Activated naive CD4-positive, alpha-beta T cell treated with anti-CD3 and anti-CD28 coated beads, Interleukin-2, amount 10 ng/mL, durations not matched to agents 7 days and 5 days (primary cell): ENCODE data around the gene SMG7.

ENCODE experiments used
- CTCF ChIA-PET: fragments of 350-600 bp; sonication (Branson Sonifier 250); formaldehyde crosslinking; loops from one replicate; lab custom pipeline; 2021; ENCODE audit warnings: antibody characterized with exemption; lab: Charles Lee
- DNase-seq: peaks from one replicate; pipeline ENCODE4 v3.0.0-alpha.2; 2020
- H3K27ac Mint-ChIP-seq: one replicate; pipeline ENCODE4 v1.8.0; 2021; ENCODE audit warnings: mild to moderate bottlenecking, moderate library complexity, mixed read lengths
- H3K27me3 Mint-ChIP-seq: one replicate; pipeline ENCODE4 v1.8.0; 2021; ENCODE audit warnings: mild to moderate bottlenecking, mixed read lengths
- H3K36me3 Mint-ChIP-seq: one replicate; pipeline ENCODE4 v1.8.0; 2021; ENCODE audit warnings: mixed read lengths
- H3K4me1 Mint-ChIP-seq: one replicate; pipeline ENCODE4 v1.8.0; 2021; ENCODE audit warnings: mixed read lengths
- H3K4me3 Mint-ChIP-seq: one replicate; pipeline ENCODE4 v1.8.0; 2021; ENCODE audit warnings: mild to moderate bottlenecking, moderate library complexity, mixed read lengths
- H3K9me3 Mint-ChIP-seq: one replicate; pipeline ENCODE4 v1.8.0; 2021; ENCODE audit warnings: mixed read lengths

SMG7 gene

GRCh38 chr1:183551924-183552323 lies 79.6 kb downstream of the SMG7 start:
- Mint-ChIP-seq H3K36me3 (peaks cover 55% of the 10 kb centered on the region), H3K27me3 (no peaks in the 10 kb centered on the region), H3K4me3 (no peak overlapping the region), H3K27ac (no peak overlapping the region), H3K9me3 (no peaks in the 10 kb centered on the region), H3K4me1 (no peaks in the 10 kb centered on the region)
- CTCF ChIA-PET: interaction anchor here (1.4 kb wide), 1 partner anchor 14 kb away, joined by 3 read pairs; no protein-coding TSS in a partner anchor
- DNase-seq: no peak

GRCh38 chr1:183552441-183552840 lies 80.1 kb downstream of the SMG7 start:
- Mint-ChIP-seq H3K4me3 (no peak overlapping the region), H3K36me3 (peaks cover 53% of the 10 kb centered on the region), H3K27me3 (no peaks in the 10 kb centered on the region), H3K4me1 (no peaks in the 10 kb centered on the region), H3K27ac (no peak overlapping the region), H3K9me3 (no peaks in the 10 kb centered on the region)
- DNase-seq: no peak
- CTCF ChIA-PET: interaction anchor here (1.4 kb wide), 1 partner anchor 14 kb away, joined by 3 read pairs; no protein-coding TSS in a partner anchor

DNA sequence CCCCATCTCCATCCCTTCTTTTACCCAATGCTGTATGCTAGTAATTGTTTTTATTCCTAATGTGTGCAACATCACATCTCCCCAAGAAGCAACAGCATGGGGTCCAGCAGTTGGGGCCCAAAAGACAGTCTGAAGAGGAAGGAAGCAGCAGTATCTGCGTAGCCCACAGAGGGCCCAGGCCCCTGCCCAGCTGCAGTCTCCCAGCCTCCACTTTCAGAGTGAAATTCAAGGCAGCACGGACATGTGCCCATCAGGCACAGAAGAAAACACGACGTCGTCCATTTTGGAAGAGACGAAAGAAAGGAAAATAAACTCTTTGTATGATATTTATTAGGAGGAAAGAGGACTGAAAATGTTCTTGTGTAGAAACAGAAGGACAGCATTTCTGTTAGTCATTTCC lies 80.6 kb downstream of the SMG7 start:
- no peaks in the 10 kb centered on the region for H3K4me1 Mint-ChIP-seq
- no peak for DNase-seq
- H3K4me3 Mint-ChIP-seq: no peak overlapping the region
- H3K9me3 Mint-ChIP-seq: no peaks in the 10 kb centered on the region
- H3K27ac Mint-ChIP-seq: peak overlapping the region; percentile 22
- no peaks in the 10 kb centered on the region for H3K27me3 Mint-ChIP-seq
- CTCF ChIA-PET: no interaction called here
- peaks cover 53% of the 10 kb centered on the region for H3K36me3 Mint-ChIP-seq

GRCh38 chr1:183553331-183553730 lies 81.0 kb downstream of the SMG7 start:
- H3K36me3 Mint-ChIP-seq: peaks cover 53% of the 10 kb centered on the region
- CTCF ChIA-PET: no interaction called here
- H3K4me3 Mint-ChIP-seq: no peak overlapping the region
- no peaks in the 10 kb centered on the region for H3K9me3 Mint-ChIP-seq
- DNase-seq: no peak
- H3K27ac Mint-ChIP-seq: no peak overlapping the region
- no peaks in the 10 kb centered on the region for H3K4me1 Mint-ChIP-seq
- H3K27me3 Mint-ChIP-seq: no peaks in the 10 kb centered on the region

DNA sequence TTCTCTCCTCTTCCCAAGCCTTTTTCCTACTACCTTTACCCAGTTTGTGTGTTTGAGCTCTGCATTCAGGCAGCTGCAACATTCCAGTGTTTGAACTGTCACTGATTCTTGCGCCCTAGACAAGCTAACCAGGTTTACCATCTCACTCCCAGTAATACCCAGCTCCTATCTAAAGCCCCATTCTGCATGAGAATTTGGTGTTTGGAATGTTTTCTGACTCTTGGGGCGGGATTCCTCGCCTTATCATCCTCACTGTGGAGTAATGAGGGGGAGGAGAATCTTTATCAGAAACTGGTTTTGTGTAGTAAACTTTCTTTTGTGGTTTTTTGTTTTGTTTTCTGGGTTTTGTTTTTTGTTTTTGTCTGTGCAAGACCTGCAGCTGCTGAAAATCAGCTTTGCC lies 81.5 kb downstream of the SMG7 start:
- DNase-seq: no peak
- H3K9me3 Mint-ChIP-seq: no peaks in the 10 kb centered on the region
- no peaks in the 10 kb centered on the region for H3K27me3 Mint-ChIP-seq
- H3K36me3 Mint-ChIP-seq: peaks cover 54% of the 10 kb centered on the region
- CTCF ChIA-PET: no interaction called here
- no peak overlapping the region for H3K27ac Mint-ChIP-seq
- no peaks in the 10 kb centered on the region for H3K4me1 Mint-ChIP-seq
- H3K4me3 Mint-ChIP-seq: no peak overlapping the region

- no peak overlapping the region for H3K4me3 Mint-ChIP-seq
- H3K4me1 Mint-ChIP-seq: no peaks in the 10 kb centered on the region
- H3K27ac Mint-ChIP-seq: no peak overlapping the region
- no peak for DNase-seq
- CTCF ChIA-PET: no interaction called here
- H3K9me3 Mint-ChIP-seq: no peaks in the 10 kb centered on the region
- no peaks in the 10 kb centered on the region for H3K27me3 Mint-ChIP-seq
- H3K36me3 Mint-ChIP-seq: peaks cover 55% of the 10 kb centered on the region
Measured at GRCh38 chr1:183554577-183554976, 82.3 kb downstream of the SMG7 start.

GRCh38 chr1:183559061-183559460 lies 86.8 kb downstream of the SMG7 start:
- DNase-seq: no peak
- Mint-ChIP-seq H3K36me3 (peaks cover 32% of the 10 kb centered on the region), H3K27me3 (no peaks in the 10 kb centered on the region), H3K4me3 (no peak overlapping the region), H3K27ac (no peak overlapping the region), H3K4me1 (peaks cover 2% of the 10 kb centered on the region), H3K9me3 (no peaks in the 10 kb centered on the region)
- CTCF ChIA-PET: interaction anchor here (1.3 kb wide), 1 partner anchor 75 kb away, joined by 3 read pairs; no protein-coding TSS in a partner anchor

DNA sequence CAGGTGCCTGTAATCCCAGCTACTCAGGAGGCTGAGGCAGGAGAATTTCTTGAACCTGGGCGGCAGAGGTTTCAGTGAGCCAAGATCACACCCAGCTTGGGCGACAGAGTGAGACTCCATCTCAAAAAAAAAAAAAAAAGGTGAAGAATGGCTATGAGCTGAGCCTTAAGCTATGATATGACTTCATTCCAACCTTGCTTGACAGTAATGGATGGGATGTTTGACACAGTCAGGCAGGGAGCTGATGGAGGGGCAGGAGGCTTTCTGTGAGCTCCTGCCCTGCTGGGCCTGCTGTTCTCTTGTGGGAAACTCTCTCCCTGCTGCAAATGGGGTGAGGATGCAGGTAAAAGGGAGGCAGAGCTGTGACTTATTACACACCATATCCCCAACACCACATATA lies 90.4 kb downstream of the SMG7 start:
- Mint-ChIP-seq H3K36me3 (peaks cover 11% of the 10 kb centered on the region), H3K27me3 (peaks cover 4% of the 10 kb centered on the region), H3K4me3 (no peak overlapping the region), H3K27ac (peak overlapping the region; percentile 62), H3K4me1 (peaks cover 9% of the 10 kb centered on the region), H3K9me3 (no peaks in the 10 kb centered on the region)
- CTCF ChIA-PET: interaction anchor here (2.4 kb wide), 1 partner anchor 17 kb away, joined by 12 read pairs; no protein-coding TSS in a partner anchor
- no peak for DNase-seq

DNA sequence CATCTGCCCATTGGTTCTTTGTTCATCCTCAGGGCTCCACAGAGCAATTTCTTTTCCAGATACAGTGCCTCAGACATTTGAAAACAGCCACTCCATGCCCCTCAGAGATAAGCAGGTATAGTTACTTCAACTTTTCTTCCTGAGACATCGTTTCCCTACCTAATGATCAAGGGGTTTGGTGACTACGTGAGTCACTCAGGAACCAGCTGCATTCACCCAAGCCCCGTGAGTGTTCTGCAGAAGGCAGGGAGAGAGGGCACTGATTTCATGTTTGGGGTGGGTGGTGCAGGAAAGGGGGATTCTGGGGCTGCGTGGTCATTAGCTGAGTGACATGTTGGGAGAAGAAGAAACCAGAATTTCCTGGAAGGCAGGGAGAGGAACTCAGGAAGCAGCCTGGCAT lies 93.0 kb downstream of the SMG7 start:
- no peak for DNase-seq
- Mint-ChIP-seq H3K27ac (no peak overlapping the region), H3K4me1 (peaks cover 19% of the 10 kb centered on the region), H3K4me3 (no peak overlapping the region), H3K36me3 (peaks cover 8% of the 10 kb centered on the region), H3K27me3 (peaks cover 15% of the 10 kb centered on the region), H3K9me3 (no peaks in the 10 kb centered on the region)
- CTCF ChIA-PET: no interaction called here

GRCh38 chr1:183566026-183566425 lies 93.7 kb downstream of the SMG7 start:
- H3K4me3 Mint-ChIP-seq: no peak overlapping the region

DNA sequence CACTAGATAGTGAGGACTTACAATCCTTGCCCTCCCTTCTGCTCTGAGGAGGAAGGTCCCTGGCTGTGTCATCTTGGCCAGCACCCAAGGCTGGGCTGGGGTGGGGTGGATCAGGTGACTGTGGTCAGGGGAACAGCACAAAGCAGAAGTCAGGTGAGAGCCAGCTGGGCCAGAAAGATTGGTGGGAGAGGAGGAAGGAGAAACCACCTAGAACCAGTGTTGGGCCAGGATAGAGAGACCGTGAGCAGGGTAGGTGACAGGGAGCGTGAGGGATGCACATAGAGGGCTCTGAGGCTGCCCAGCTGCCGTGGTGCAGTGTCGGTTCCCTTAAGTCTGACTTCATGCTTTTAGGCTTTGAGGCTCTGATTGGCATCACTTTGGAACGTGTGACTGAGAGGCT lies 95.3 kb downstream of the SMG7 start:
- Mint-ChIP-seq H3K27me3 (peaks cover 17% of the 10 kb centered on the region), H3K9me3 (no peaks in the 10 kb centered on the region), H3K27ac (no peak overlapping the region), H3K36me3 (peaks cover 4% of the 10 kb centered on the region), H3K4me3 (no peak overlapping the region), H3K4me1 (peaks cover 19% of the 10 kb centered on the region)
- CTCF ChIA-PET: no interaction called here
- no peak for DNase-seq

More at GRCh38 chr1:183566026-183566425, 93.7 kb downstream of the SMG7 start:
- H3K27ac Mint-ChIP-seq: no peak overlapping the region
- DNase-seq: no peak
- H3K27me3 Mint-ChIP-seq: peaks cover 17% of the 10 kb centered on the region
- peaks cover 19% of the 10 kb centered on the region for H3K4me1 Mint-ChIP-seq
- no peaks in the 10 kb centered on the region for H3K9me3 Mint-ChIP-seq
- peaks cover 8% of the 10 kb centered on the region for H3K36me3 Mint-ChIP-seq
- CTCF ChIA-PET: interaction anchor here (0.6 to 1.1 kb wide), 2 partner anchors 14 to 69 kb away, joined by 3 read pairs; no protein-coding TSS in a partner anchor

DNA sequence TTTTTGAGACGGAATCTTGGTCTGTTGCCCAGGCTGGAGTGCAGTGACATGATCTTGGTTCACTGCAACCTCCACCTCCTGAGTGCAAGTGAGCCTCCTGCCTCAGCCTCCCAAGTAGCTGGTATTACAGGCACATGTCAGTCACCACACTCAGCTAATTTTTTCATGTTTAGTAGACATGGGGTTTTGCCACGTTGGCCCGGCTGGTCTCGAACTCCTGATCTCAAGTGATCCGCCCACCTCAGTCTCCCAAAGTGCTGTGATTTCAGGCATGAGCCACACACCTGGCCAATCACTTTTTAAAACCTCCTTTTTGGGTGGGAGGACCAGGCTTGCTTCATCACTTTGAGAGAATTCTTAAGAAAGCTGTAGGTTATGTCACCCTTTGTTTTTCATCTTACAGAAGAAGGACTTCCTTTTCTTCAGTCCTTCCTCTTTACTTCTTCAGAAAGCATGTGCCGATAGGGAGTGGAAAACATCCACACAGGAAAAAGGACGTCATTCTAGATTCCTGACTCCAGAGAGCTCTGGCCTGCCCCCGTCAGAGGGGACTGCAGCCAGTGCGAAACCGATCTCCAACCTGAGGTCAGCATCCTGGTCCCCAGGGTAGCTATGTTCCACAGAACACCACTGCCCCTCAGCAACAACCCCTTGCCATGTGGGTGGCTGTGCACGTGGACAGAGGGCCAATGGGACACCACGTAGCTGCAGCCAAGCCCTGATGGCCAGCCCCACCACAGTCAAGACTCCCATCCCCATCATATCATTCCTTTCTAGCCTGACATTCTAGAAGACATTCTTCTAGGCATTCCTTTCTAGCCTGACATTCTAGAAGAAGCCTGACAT lies 96.1 kb downstream of the SMG7 start:
- no peak for DNase-seq
- no peak overlapping the region for H3K27ac Mint-ChIP-seq
- H3K9me3 Mint-ChIP-seq: no peaks in the 10 kb centered on the region
- peaks cover 17% of the 10 kb centered on the region for H3K4me1 Mint-ChIP-seq
- CTCF ChIA-PET: interaction anchor here (0.7 to 1.1 kb wide), 3 partner anchors 9 to 189 kb away, joined by 3 to 4 read pairs (median 4); no protein-coding TSS in a partner anchor
- no peak overlapping the region for H3K4me3 Mint-ChIP-seq
- H3K36me3 Mint-ChIP-seq: peaks cover 2% of the 10 kb centered on the region
- peaks cover 17% of the 10 kb centered on the region for H3K27me3 Mint-ChIP-seq

- H3K27me3 Mint-ChIP-seq: peaks cover 17% of the 10 kb centered on the region
- H3K36me3 Mint-ChIP-seq: peaks cover 1% of the 10 kb centered on the region
- H3K4me3 Mint-ChIP-seq: no peak overlapping the region
- DNase-seq: no peak
- H3K27ac Mint-ChIP-seq: no peak overlapping the region
- CTCF ChIA-PET: interaction anchor here (1.1 kb wide), 1 partner anchor 11 kb away, joined by 4 read pairs; no protein-coding TSS in a partner anchor
- no peaks in the 10 kb centered on the region for H3K9me3 Mint-ChIP-seq
- peaks cover 17% of the 10 kb centered on the region for H3K4me1 Mint-ChIP-seq
Measured at GRCh38 chr1:183569141-183569540, 96.8 kb downstream of the SMG7 start.

GRCh38 chr1:183569801-183570200 lies 97.5 kb downstream of the SMG7 start:
- CTCF ChIA-PET: interaction anchor here (1.1 kb wide), 1 partner anchor 10 kb away, joined by 4 read pairs; no protein-coding TSS in a partner anchor
- peaks cover 17% of the 10 kb centered on the region for H3K27me3 Mint-ChIP-seq
- H3K36me3 Mint-ChIP-seq: peaks cover 1% of the 10 kb centered on the region
- no peaks in the 10 kb centered on the region for H3K9me3 Mint-ChIP-seq
- no peak overlapping the region for H3K27ac Mint-ChIP-seq
- peaks cover 17% of the 10 kb centered on the region for H3K4me1 Mint-ChIP-seq
- DNase-seq: no peak
- H3K4me3 Mint-ChIP-seq: no peak overlapping the region

- H3K36me3 Mint-ChIP-seq: peaks cover 1% of the 10 kb centered on the region
- CTCF ChIA-PET: no interaction called here
Measured at GRCh38 chr1:183570451-183570850, 98.2 kb downstream of the SMG7 start.

More at GRCh38 chr1:183570451-183570850, 98.2 kb downstream of the SMG7 start:
- DNase-seq: no peak
- H3K27ac Mint-ChIP-seq: no peak overlapping the region
- no peak overlapping the region for H3K4me3 Mint-ChIP-seq
- peaks cover 17% of the 10 kb centered on the region for H3K4me1 Mint-ChIP-seq
- H3K9me3 Mint-ChIP-seq: no peaks in the 10 kb centered on the region
- peaks cover 17% of the 10 kb centered on the region for H3K27me3 Mint-ChIP-seq
